Trophoblast cell (in vitro differentiated cells and primary cell): ENCODE measurements around the gene SIRPA.

Experiments used
- DNase-seq, 2 donors: peaks; one replicate each; pipeline ENCODE4 v3.0.0-alpha.2; 2016
- H2AFZ ChIP-seq: 2 replicates; pipeline ENCODE4 v1.6.1; 2013; ENCODE audit warnings: low read length, moderate library complexity, mild to moderate bottlenecking; ENCODE audit not compliant: insufficient read depth, poor library complexity
- H2AK5ac ChIP-seq: 2 replicates; pipeline ENCODE4 v1.6.1; 2013; ENCODE audit warnings: mild to moderate bottlenecking, low read length
- H2BK120ac ChIP-seq: 2 replicates; pipeline ENCODE4 v1.6.1; 2013; ENCODE audit warnings: low read length, mild to moderate bottlenecking, moderate library complexity; ENCODE audit not compliant: insufficient read depth, poor library complexity
- H2BK12ac ChIP-seq: 2 replicates; pipeline ENCODE4 v1.6.1; 2013; ENCODE audit warnings: mild to moderate bottlenecking, low read length, moderate library complexity
- H2BK5ac ChIP-seq: 2 replicates; pipeline ENCODE4 v1.6.1; 2013; ENCODE audit warnings: low read length, low read depth, moderate library complexity, mild to moderate bottlenecking; ENCODE audit not compliant: poor library complexity
- H3K14ac ChIP-seq: 2 replicates; pipeline ENCODE4 v1.6.1; 2013; ENCODE audit warnings: mild to moderate bottlenecking, low read length
- H3K18ac ChIP-seq: 2 replicates; pipeline ENCODE4 v1.6.1; 2013; ENCODE audit warnings: mild to moderate bottlenecking, low read length
- H3K23ac ChIP-seq: 2 replicates; pipeline ENCODE4 v1.6.1; 2013; ENCODE audit warnings: low read length
- H3K27ac ChIP-seq: 2 replicates; pipeline ENCODE4 v1.5.1; 2013; ENCODE audit warnings: low read depth, mild to moderate bottlenecking, inconsistent platforms, low read length, moderate library complexity
- H3K27me3 ChIP-seq: 2 replicates; pipeline ENCODE4 v1.6.1; 2013; ENCODE audit warnings: inconsistent platforms, mild to moderate bottlenecking, low read length, moderate library complexity; ENCODE audit not compliant: insufficient read depth
- H3K36me3 ChIP-seq, 2 experiments: 1 replicate in 1 of 2; 2 replicates in 1 of 2; pipeline ENCODE4 v1.6.1; 2013; ENCODE audit warnings: low read length in 2 of 2, mild to moderate bottlenecking in 2 of 2, moderate library complexity in 1 of 2; ENCODE audit not compliant: insufficient read depth in 2 of 2, control insufficient read depth in 1 of 2
- H3K4ac ChIP-seq: 2 replicates; pipeline ENCODE4 v1.6.1; 2013; ENCODE audit warnings: low read depth, mild to moderate bottlenecking, low read length, moderate library complexity
- H3K4me1 ChIP-seq, 2 experiments: 1 replicate in 1 of 2; 2 replicates in 1 of 2; pipeline ENCODE4 v1.6.1; 2013; ENCODE audit warnings: low read length in 2 of 2, mild to moderate bottlenecking in 2 of 2, moderate library complexity in 1 of 2; ENCODE audit not compliant: insufficient read depth in 2 of 2, control insufficient read depth in 1 of 2
- H3K4me2 ChIP-seq: 2 replicates; pipeline ENCODE4 v1.6.1; 2013; ENCODE audit warnings: inconsistent platforms, mild to moderate bottlenecking, low read length, moderate library complexity
- H3K4me3 ChIP-seq: 2 replicates; pipeline ENCODE4 v1.5.1; 2013; ENCODE audit warnings: mild to moderate bottlenecking, low read depth, low read length, inconsistent platforms
- H3K79me1 ChIP-seq: one replicate; pipeline ENCODE4 v1.6.1; 2013; ENCODE audit warnings: low read length
- H3K79me2 ChIP-seq: 2 replicates; pipeline ENCODE4 v1.6.1; 2013; ENCODE audit warnings: low read length, mild to moderate bottlenecking; ENCODE audit not compliant: control insufficient read depth, insufficient read depth, poor library complexity
- H3K9ac ChIP-seq: 2 replicates; pipeline ENCODE4 v1.6.1; 2013; ENCODE audit warnings: mild to moderate bottlenecking, low read length
- H3K9me3 ChIP-seq: 2 replicates; pipeline ENCODE4 v1.6.1; 2013; ENCODE audit warnings: low read depth, mild to moderate bottlenecking, control low read depth, inconsistent platforms, low read length; ENCODE audit not compliant: insufficient read depth
- H4K12ac ChIP-seq: 2 replicates; pipeline ENCODE4 v1.6.1; 2013; ENCODE audit warnings: low read depth, mild to moderate bottlenecking, low read length, moderate library complexity
- H4K8ac ChIP-seq: 2 replicates; pipeline ENCODE4 v1.6.1; 2013; ENCODE audit warnings: low read depth, mild to moderate bottlenecking, low read length, moderate library complexity
- H4K91ac ChIP-seq: one replicate; pipeline ENCODE4 v1.6.1; 2013; ENCODE audit warnings: low read depth, mild to moderate bottlenecking, low read length, moderate library complexity
- WGBS: extraction: QIAGEN DNeasy Blood & Tissue Kit; methylation state at CpG from one replicate; pipeline ENCODE4 v1.1.7; 2013; ENCODE audit warnings: missing lambda C conversion rate; ENCODE audit not compliant: insufficient read length, insufficient coverage; ENCODE audit errors: extremely low coverage; 5-methylcytosine and 5-hydroxymethylcytosine counted together

Gene SIRPA

DNA sequence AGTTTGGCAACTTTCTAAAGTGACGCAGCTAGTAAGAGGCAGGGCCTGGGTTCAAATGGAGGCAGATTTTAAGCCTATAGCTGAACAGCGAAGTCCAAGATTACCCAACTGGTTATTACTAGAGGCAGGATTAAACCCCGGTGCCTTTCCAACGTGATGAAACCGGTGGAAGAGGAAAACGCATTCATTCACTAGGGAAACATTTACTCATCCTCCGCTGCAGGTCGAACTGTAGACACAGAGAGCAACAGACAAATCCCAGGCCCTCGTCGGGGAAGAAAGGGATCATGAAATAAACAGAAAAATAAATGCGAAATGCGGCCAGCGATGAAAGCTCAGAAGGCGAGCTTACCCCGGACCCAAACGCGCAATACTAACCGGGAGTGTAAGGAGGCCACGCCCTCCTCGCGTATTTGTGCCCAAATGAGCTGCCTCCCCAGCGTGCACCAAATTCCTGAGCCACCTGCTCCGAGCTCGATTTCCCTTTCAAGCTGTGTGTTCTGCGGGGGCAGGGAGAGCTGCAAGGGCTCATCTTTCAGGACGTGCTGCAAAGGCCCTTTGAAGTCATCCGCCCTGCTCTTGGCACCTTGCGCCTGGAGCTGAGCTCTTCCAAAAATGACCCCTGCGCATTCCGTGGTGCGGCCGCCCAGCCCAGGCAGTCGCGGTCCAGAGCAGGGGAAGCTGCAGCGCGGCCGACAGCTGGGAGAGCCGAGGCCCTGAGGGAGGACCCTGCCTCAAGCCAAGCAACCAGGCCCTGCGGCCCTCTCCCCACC, 51.7 kb downstream of the SIRPA start:
- H3K79me1 ChIP-seq, result no peaks in the 10 kb centered on the region

DNA sequence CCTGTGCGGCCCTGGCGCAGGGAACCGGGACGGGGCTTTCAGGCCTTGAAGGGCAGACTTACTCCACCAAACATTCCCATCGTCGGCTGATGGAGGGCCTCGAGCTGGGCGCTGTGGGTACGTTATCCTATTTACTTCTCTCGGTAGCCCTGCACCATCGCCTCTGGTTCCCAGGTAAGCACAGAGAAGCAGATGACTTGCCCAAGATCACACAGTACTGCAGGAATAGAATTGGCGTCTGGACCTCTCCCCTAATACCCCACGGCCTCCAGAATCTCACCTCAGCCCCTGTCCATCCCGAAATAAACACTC, 52.3 kb downstream of the SIRPA start:
- no peak overlapping the region for H3K4me3 ChIP-seq
- no peak overlapping the region for H2AK5ac ChIP-seq
- H3K4me1 ChIP-seq, result peaks cover 2 to 6% of the 10 kb centered on the region in 2 experiments
- no peak overlapping the region for H3K9ac ChIP-seq
- no peaks in the 10 kb centered on the region for H3K79me2 ChIP-seq
- H3K79me1 ChIP-seq, result no peaks in the 10 kb centered on the region
- H3K23ac ChIP-seq, result no peak overlapping the region
- no peak overlapping the region for H2BK5ac ChIP-seq
- no peak overlapping the region for H3K4ac ChIP-seq
- H2BK120ac ChIP-seq, result no peak overlapping the region
- no peak overlapping the region for H4K91ac ChIP-seq
- no peaks in the 10 kb centered on the region for H3K27me3 ChIP-seq
- no peak overlapping the region for H4K8ac ChIP-seq
- no peaks in the 10 kb centered on the region for H3K36me3 ChIP-seq
- H3K4me2 ChIP-seq, result no peak overlapping the region
- H4K12ac ChIP-seq, result no peak overlapping the region
- no peak overlapping the region for H2AFZ ChIP-seq
- H3K14ac ChIP-seq, result no peak overlapping the region
- no peaks in the 10 kb centered on the region for H3K9me3 ChIP-seq
- H3K27ac ChIP-seq, result no peak overlapping the region
- DNase-seq, result no peak
- WGBS, result no CpG with 5 or more reads among the region's 14 CpGs
- H3K18ac ChIP-seq, result no peak overlapping the region
- H2BK12ac ChIP-seq, result no peak overlapping the region

More for the DNA sequence above, 51.7 kb downstream of the SIRPA start:
- Histone ChIP-seq H2BK12ac (no peak overlapping the region), H3K4me2 (peak overlapping the region; percentile 16), H3K4ac (no peak overlapping the region), H2AFZ (no peak overlapping the region), H3K9ac (no peak overlapping the region), H3K9me3 (no peaks in the 10 kb centered on the region), H3K4me1 (peaks cover 2 to 6% of the 10 kb centered on the region in 2 experiments), H3K27ac (no peak overlapping the region), H4K8ac (no peak overlapping the region), H3K36me3 (no peaks in the 10 kb centered on the region), H4K91ac (no peak overlapping the region), H2AK5ac (no peak overlapping the region), H2BK5ac (no peak overlapping the region), H3K79me2 (no peaks in the 10 kb centered on the region), H3K27me3 (no peaks in the 10 kb centered on the region), H3K18ac (no peak overlapping the region), H3K14ac (no peak overlapping the region), H3K4me3 (no peak overlapping the region), H3K23ac (no peak overlapping the region), H2BK120ac (no peak overlapping the region), H4K12ac (no peak overlapping the region)
- peak; percentile 47 to 50 for DNase-seq
- no CpG with 5 or more reads among the region's 39 CpGs for whole genome bisulfite sequencing

GRCh38 chr20:1949347-1950100, 54.3 kb downstream of the SIRPA start:
- no peak overlapping the region for H3K4ac ChIP-seq
- H3K79me2 ChIP-seq, result no peaks in the 10 kb centered on the region
- H3K9me3 ChIP-seq, result no peaks in the 10 kb centered on the region
- WGBS, result no CpG with 5 or more reads among the region's 2 CpGs
- no peak overlapping the region for H3K23ac ChIP-seq
- no peaks in the 10 kb centered on the region for H3K79me1 ChIP-seq
- H4K91ac ChIP-seq, result no peak overlapping the region
- H3K36me3 ChIP-seq, result no peaks in the 10 kb centered on the region
- H4K12ac ChIP-seq, result no peak overlapping the region
- no peak overlapping the region for H2BK120ac ChIP-seq
- H3K4me3 ChIP-seq, result no peak overlapping the region
- no peak for DNase-seq
- no peak overlapping the region for H3K14ac ChIP-seq
- H3K27ac ChIP-seq, result no peak overlapping the region
- H2AK5ac ChIP-seq, result no peak overlapping the region
- H3K4me1 ChIP-seq, result peaks cover 2 to 6% of the 10 kb centered on the region in 2 experiments
- no peak overlapping the region for H2BK5ac ChIP-seq
- H2AFZ ChIP-seq, result no peak overlapping the region
- no peak overlapping the region for H3K4me2 ChIP-seq
- no peak overlapping the region for H4K8ac ChIP-seq
- no peaks in the 10 kb centered on the region for H3K27me3 ChIP-seq
- H2BK12ac ChIP-seq, result no peak overlapping the region
- no peak overlapping the region for H3K18ac ChIP-seq
- no peak overlapping the region for H3K9ac ChIP-seq

GRCh38 chr20:1950836-1951235, 55.6 kb downstream of the SIRPA start:
- no peaks in the 10 kb centered on the region for H3K9me3 ChIP-seq
- no peak for DNase-seq
- H3K14ac ChIP-seq, result no peak overlapping the region
- no CpG with 5 or more reads among the region's 7 CpGs for WGBS
- peaks cover 2 to 6% of the 10 kb centered on the region in 2 experiments for H3K4me1 ChIP-seq
- no peaks in the 10 kb centered on the region for H3K36me3 ChIP-seq
- H2AFZ ChIP-seq, result no peak overlapping the region
- no peak overlapping the region for H4K8ac ChIP-seq
- H3K4me3 ChIP-seq, result no peak overlapping the region
- no peak overlapping the region for H3K4me2 ChIP-seq
- H4K12ac ChIP-seq, result no peak overlapping the region
- no peak overlapping the region for H4K91ac ChIP-seq
- H3K23ac ChIP-seq, result no peak overlapping the region
- no peak overlapping the region for H2BK5ac ChIP-seq
- no peak overlapping the region for H2BK12ac ChIP-seq
- no peak overlapping the region for H3K18ac ChIP-seq
- no peaks in the 10 kb centered on the region for H3K27me3 ChIP-seq
- no peaks in the 10 kb centered on the region for H3K79me2 ChIP-seq
- H2BK120ac ChIP-seq, result no peak overlapping the region
- H3K9ac ChIP-seq, result no peak overlapping the region
- no peaks in the 10 kb centered on the region for H3K79me1 ChIP-seq
- H3K4ac ChIP-seq, result no peak overlapping the region
- no peak overlapping the region for H3K27ac ChIP-seq
- H2AK5ac ChIP-seq, result no peak overlapping the region
